NT2/D1 (cell line): ENCODE measurements around the gene FAM184B.

Source experiments
- DNase-seq: peaks from one replicate; pipeline ENCODE4 v3.0.0-alpha.2; 2011; ENCODE audit warnings: low read depth, low spot score
- H3K27me3 ChIP-seq: 2 replicates; pipeline ENCODE4 v1.6.0; 2011; ENCODE audit warnings: mild to moderate bottlenecking; ENCODE audit not compliant: insufficient read length, insufficient read depth
- H3K36me3 ChIP-seq: 2 replicates; pipeline ENCODE4 v1.6.1; 2011; ENCODE audit warnings: mild to moderate bottlenecking, low read length, mixed read lengths; ENCODE audit not compliant: insufficient read depth, insufficient read length
- H3K4me1 ChIP-seq: 2 replicates; pipeline ENCODE4 v1.5.1; 2011; ENCODE audit not compliant: insufficient read depth, insufficient read length
- H3K4me3 ChIP-seq: 2 replicates; pipeline ENCODE4 v1.5.1; 2011; ENCODE audit warnings: low read depth; ENCODE audit not compliant: insufficient read length
- H3K9ac ChIP-seq: 2 replicates; pipeline ENCODE4 v1.6.0; 2011; ENCODE audit warnings: low read depth; ENCODE audit not compliant: insufficient read length
- H3K9me3 ChIP-seq: 2 replicates; pipeline ENCODE4 v1.5.1; 2011; ENCODE audit warnings: mild to moderate bottlenecking, low read length; ENCODE audit not compliant: insufficient read depth
- SUZ12 ChIP-seq: IDR thresholded peaks from 2 replicates; pipeline ENCODE4 v1.6.1; 2011; ENCODE audit not compliant: insufficient read length, insufficient read depth; ENCODE audit errors: extremely low read depth
- YY1 ChIP-seq: IDR thresholded peaks from 2 replicates; pipeline ENCODE4 v1.6.1; 2011; ENCODE audit not compliant: insufficient read length, insufficient read depth
- ZNF274 ChIP-seq: IDR thresholded peaks from 2 replicates; pipeline ENCODE4 v1.6.1; 2011; ENCODE audit warnings: mild to moderate bottlenecking, low read depth, low read length

The FAM184B gene

GRCh38 chr4:17682222-17682566, 99.2 kb downstream of the FAM184B start:
- no peaks in the 10 kb centered on the region for H3K9me3 ChIP-seq
- H3K4me1 ChIP-seq: no peaks in the 10 kb centered on the region
- no peaks in the 10 kb centered on the region for H3K36me3 ChIP-seq
- TF ChIP-seq SUZ12: no peak
- H3K4me3 ChIP-seq: no peak overlapping the region
- no peak for DNase-seq
- H3K27me3 ChIP-seq: no peaks in the 10 kb centered on the region
- H3K9ac ChIP-seq: no peak overlapping the region

- H3K9ac ChIP-seq: no peak overlapping the region
- H3K27me3 ChIP-seq: no peaks in the 10 kb centered on the region
- H3K36me3 ChIP-seq: no peaks in the 10 kb centered on the region
- no peaks in the 10 kb centered on the region for H3K9me3 ChIP-seq
- TF ChIP-seq SUZ12 (no peak), YY1 (no peak), ZNF274 (no peak)
- no peak overlapping the region for H3K4me3 ChIP-seq
- DNase-seq: no peak
- H3K4me1 ChIP-seq: no peaks in the 10 kb centered on the region
These were observed 99.9 kb downstream of the FAM184B start for GRCh38 chr4:17681281-17682221.

GRCh38 chr4:17680559-17681280, 100.7 kb downstream of the FAM184B start:
- no peak for TF ChIP-seq YY1
- no peak for TF ChIP-seq ZNF274
- no peak for TF ChIP-seq SUZ12
- no peaks in the 10 kb centered on the region for H3K9me3 ChIP-seq
- no peak overlapping the region for H3K4me3 ChIP-seq
- no peak overlapping the region for H3K9ac ChIP-seq
- H3K36me3 ChIP-seq: no peaks in the 10 kb centered on the region
- no peaks in the 10 kb centered on the region for H3K4me1 ChIP-seq
- no peaks in the 10 kb centered on the region for H3K27me3 ChIP-seq
- no peak for DNase-seq

- TF ChIP-seq ZNF274 (no peak), YY1 (no peak), SUZ12 (no peak)
- H3K9me3 ChIP-seq: no peaks in the 10 kb centered on the region
- no peaks in the 10 kb centered on the region for H3K27me3 ChIP-seq
- peaks cover 3% of the 10 kb centered on the region for H3K4me1 ChIP-seq
- no peak for DNase-seq
- no peaks in the 10 kb centered on the region for H3K36me3 ChIP-seq
- H3K9ac ChIP-seq: no peak overlapping the region
- no peak overlapping the region for H3K4me3 ChIP-seq
These were observed 111.0 kb downstream of the FAM184B start for GRCh38 chr4:17670423-17670822.

- H3K36me3 ChIP-seq: no peaks in the 10 kb centered on the region
- peaks cover 3% of the 10 kb centered on the region for H3K4me1 ChIP-seq
- DNase-seq: no peak
These were observed 113.7 kb downstream of the FAM184B start for GRCh38 chr4:17667653-17668201.

GRCh38 chr4:17667253-17667652, 114.2 kb downstream of the FAM184B start:
- DNase-seq: no peak
- no peaks in the 10 kb centered on the region for H3K36me3 ChIP-seq
- peaks cover 3% of the 10 kb centered on the region for H3K4me1 ChIP-seq
- no peak for TF ChIP-seq ZNF274
- H3K9ac ChIP-seq: no peak overlapping the region
- H3K9me3 ChIP-seq: no peaks in the 10 kb centered on the region
- H3K4me3 ChIP-seq: no peak overlapping the region
- no peaks in the 10 kb centered on the region for H3K27me3 ChIP-seq

More at GRCh38 chr4:17667653-17668201, 113.7 kb downstream of the FAM184B start:
- no peaks in the 10 kb centered on the region for H3K27me3 ChIP-seq
- H3K9ac ChIP-seq: no peak overlapping the region
- no peaks in the 10 kb centered on the region for H3K9me3 ChIP-seq
- no peak overlapping the region for H3K4me3 ChIP-seq
- TF ChIP-seq ZNF274 (no peak), SUZ12 (no peak), YY1 (no peak)

GRCh38 chr4:17665852-17666251, 115.6 kb downstream of the FAM184B start:
- no peaks in the 10 kb centered on the region for H3K27me3 ChIP-seq
- H3K9me3 ChIP-seq: no peaks in the 10 kb centered on the region
- TF ChIP-seq SUZ12 (no peak), ZNF274 (no peak), YY1 (no peak)
- H3K4me1 ChIP-seq: peaks cover 3% of the 10 kb centered on the region
- H3K9ac ChIP-seq: no peak overlapping the region
- H3K36me3 ChIP-seq: no peaks in the 10 kb centered on the region
- no peak for DNase-seq
- no peak overlapping the region for H3K4me3 ChIP-seq
